Measurements from ENCODE around the gene BRI3.

Gene BRI3

GRCh38 chr7:98330926-98331529, 49.5 kb downstream of the BRI3 start:
- DNase-seq (ENCODE audit: insufficient read length, low spot score) (no peak), FAIRE-seq (no peak)
- TF ChIP-seq POLR2A (IDR thresholded peaks at IDR 0.05; ENCODE audit: low read depth, low read length) = no peak
- no peak for TF ChIP-seq POLR2AphosphoS5 (IDR thresholded peaks at IDR 0.05; ENCODE audit: low read depth, low read length)
- no peak for TF ChIP-seq POU2F2 (IDR thresholded peaks at IDR 0.05; ENCODE audit: low read depth, low read length)
- TF ChIP-seq PAX5 (IDR thresholded peaks at IDR 0.05; ENCODE audit: insufficient read depth, low read length, severe bottlenecking) = no peak
- TF ChIP-seq SPI1 (IDR thresholded peaks at IDR 0.05; ENCODE audit: low read depth, low read length) = no peak
- no peak for TF ChIP-seq TAF1 (IDR thresholded peaks at IDR 0.05; ENCODE audit: low read depth, low read length)

GRCh38 chr7:98334081-98334480, 52.6 kb downstream of the BRI3 start:
- DNase-seq (ENCODE audit: insufficient read length, low spot score) = no peak
- TF ChIP-seq PAX5 (IDR thresholded peaks at IDR 0.05; ENCODE audit: insufficient read depth, low read length, severe bottlenecking) (no peak), POLR2A (IDR thresholded peaks at IDR 0.05; ENCODE audit: low read depth, low read length) (no peak), SPI1 (IDR thresholded peaks at IDR 0.05; ENCODE audit: low read depth, low read length) (no peak), POLR2AphosphoS5 (IDR thresholded peaks at IDR 0.05; ENCODE audit: low read depth, low read length) (no peak), POU2F2 (IDR thresholded peaks at IDR 0.05; ENCODE audit: low read depth, low read length) (no peak), TAF1 (IDR thresholded peaks at IDR 0.05; ENCODE audit: low read depth, low read length) (no peak)
- FAIRE-seq = no peak

- DNase-seq (ENCODE audit: insufficient read length, low spot score) = no peak
- TF ChIP-seq SPI1 (IDR thresholded peaks at IDR 0.05; ENCODE audit: low read depth, low read length) = no peak
- TF ChIP-seq TAF1 (IDR thresholded peaks at IDR 0.05; ENCODE audit: low read depth, low read length) = no peak
- TF ChIP-seq POLR2AphosphoS5 (IDR thresholded peaks at IDR 0.05; ENCODE audit: low read depth, low read length) = no peak
- no peak for TF ChIP-seq POLR2A (IDR thresholded peaks at IDR 0.05; ENCODE audit: low read depth, low read length)
- no peak for TF ChIP-seq POU2F2 (IDR thresholded peaks at IDR 0.05; ENCODE audit: low read depth, low read length)
- no peak for TF ChIP-seq PAX5 (IDR thresholded peaks at IDR 0.05; ENCODE audit: insufficient read depth, low read length, severe bottlenecking)
- no peak for FAIRE-seq
Observed at GRCh38 chr7:98335411-98335977, 54.0 kb downstream of the BRI3 start.

- FAIRE-seq (no peak), DNase-seq (ENCODE audit: insufficient read length, low spot score) (no peak)
Observed at GRCh38 chr7:98338441-98338840, 57.0 kb downstream of the BRI3 start.

DNA sequence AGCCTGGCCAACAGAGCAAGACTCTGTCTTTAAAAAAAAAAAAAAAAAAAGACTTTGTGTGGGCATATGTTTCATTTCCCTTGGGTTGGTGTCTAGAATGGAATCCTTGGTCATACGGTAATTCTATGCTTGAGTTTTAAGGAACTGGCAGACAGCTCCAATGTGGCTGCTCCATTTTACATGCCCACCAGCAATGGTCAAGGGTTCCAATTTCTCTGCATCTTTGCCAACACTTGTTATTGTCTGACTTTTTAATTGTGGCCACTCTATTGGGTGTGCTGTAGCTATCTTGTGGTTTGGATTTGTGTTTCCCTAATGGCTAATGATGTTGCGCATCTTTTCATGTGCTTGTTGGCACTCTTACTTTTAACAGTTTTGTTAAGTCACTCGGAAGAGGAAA, 57.6 kb downstream of the BRI3 start:
- FAIRE-seq = no peak
- no peak for DNase-seq (ENCODE audit: insufficient read length, low spot score)
- TF ChIP-seq PAX5 (IDR thresholded peaks at IDR 0.05; ENCODE audit: insufficient read depth, low read length, severe bottlenecking) = no peak
- no peak for TF ChIP-seq POLR2A (IDR thresholded peaks at IDR 0.05; ENCODE audit: low read depth, low read length)
- TF ChIP-seq POLR2AphosphoS5 (IDR thresholded peaks at IDR 0.05; ENCODE audit: low read depth, low read length) = no peak
- TF ChIP-seq POU2F2 (IDR thresholded peaks at IDR 0.05; ENCODE audit: low read depth, low read length) = no peak
- TF ChIP-seq TAF1 (IDR thresholded peaks at IDR 0.05; ENCODE audit: low read depth, low read length) = no peak
- TF ChIP-seq SPI1 (IDR thresholded peaks at IDR 0.05; ENCODE audit: low read depth, low read length) = no peak

More at GRCh38 chr7:98338441-98338840, 57.0 kb downstream of the BRI3 start:
- TF ChIP-seq POLR2AphosphoS5 (IDR thresholded peaks at IDR 0.05; ENCODE audit: low read depth, low read length) (no peak), POU2F2 (IDR thresholded peaks at IDR 0.05; ENCODE audit: low read depth, low read length) (no peak), PAX5 (IDR thresholded peaks at IDR 0.05; ENCODE audit: insufficient read depth, low read length, severe bottlenecking) (no peak), SPI1 (IDR thresholded peaks at IDR 0.05; ENCODE audit: low read depth, low read length) (no peak), POLR2A (IDR thresholded peaks at IDR 0.05; ENCODE audit: low read depth, low read length) (no peak), TAF1 (IDR thresholded peaks at IDR 0.05; ENCODE audit: low read depth, low read length) (no peak)

- FAIRE-seq (no peak), DNase-seq (ENCODE audit: insufficient read length, low spot score) (no peak)
- TF ChIP-seq POU2F2 (IDR thresholded peaks at IDR 0.05; ENCODE audit: low read depth, low read length) = no peak
- no peak for TF ChIP-seq PAX5 (IDR thresholded peaks at IDR 0.05; ENCODE audit: insufficient read depth, low read length, severe bottlenecking)
- TF ChIP-seq TAF1 (IDR thresholded peaks at IDR 0.05; ENCODE audit: low read depth, low read length) = no peak
- no peak for TF ChIP-seq SPI1 (IDR thresholded peaks at IDR 0.05; ENCODE audit: low read depth, low read length)
- TF ChIP-seq POLR2AphosphoS5 (IDR thresholded peaks at IDR 0.05; ENCODE audit: low read depth, low read length) = no peak
- TF ChIP-seq POLR2A (IDR thresholded peaks at IDR 0.05; ENCODE audit: low read depth, low read length) = no peak
Observed at GRCh38 chr7:98341106-98341505, 59.6 kb downstream of the BRI3 start.

Measured in GM12891 (cell line).